ENCODE results near the gene THUMPD3. TPM values are rescaled to one million over a fixed set of nuclear protein-coding genes. Genes with fewer than 3 reads are reported as not detected.
A peak's percentile ranks its signal among the peaks of the same experiment; 100 is the strongest.

THUMPD3 gene
- total and polyA plus RNA-seq, 2 of the 13 experiments (the other 11 are each of a cell fraction or from before 2014, with no cell fraction given) = 31.2 to 44.1 TPM

- no peak for TF ChIP-seq ZNF407 (CRISPR knock-in tag; IDR thresholded peaks at IDR 0.05; ENCODE audit: not compliant biosample characterization)
- no peak for TF ChIP-seq SATB2 (CRISPR knock-in tag; IDR thresholded peaks at IDR 0.05)
- TF ChIP-seq, protein P1, sequence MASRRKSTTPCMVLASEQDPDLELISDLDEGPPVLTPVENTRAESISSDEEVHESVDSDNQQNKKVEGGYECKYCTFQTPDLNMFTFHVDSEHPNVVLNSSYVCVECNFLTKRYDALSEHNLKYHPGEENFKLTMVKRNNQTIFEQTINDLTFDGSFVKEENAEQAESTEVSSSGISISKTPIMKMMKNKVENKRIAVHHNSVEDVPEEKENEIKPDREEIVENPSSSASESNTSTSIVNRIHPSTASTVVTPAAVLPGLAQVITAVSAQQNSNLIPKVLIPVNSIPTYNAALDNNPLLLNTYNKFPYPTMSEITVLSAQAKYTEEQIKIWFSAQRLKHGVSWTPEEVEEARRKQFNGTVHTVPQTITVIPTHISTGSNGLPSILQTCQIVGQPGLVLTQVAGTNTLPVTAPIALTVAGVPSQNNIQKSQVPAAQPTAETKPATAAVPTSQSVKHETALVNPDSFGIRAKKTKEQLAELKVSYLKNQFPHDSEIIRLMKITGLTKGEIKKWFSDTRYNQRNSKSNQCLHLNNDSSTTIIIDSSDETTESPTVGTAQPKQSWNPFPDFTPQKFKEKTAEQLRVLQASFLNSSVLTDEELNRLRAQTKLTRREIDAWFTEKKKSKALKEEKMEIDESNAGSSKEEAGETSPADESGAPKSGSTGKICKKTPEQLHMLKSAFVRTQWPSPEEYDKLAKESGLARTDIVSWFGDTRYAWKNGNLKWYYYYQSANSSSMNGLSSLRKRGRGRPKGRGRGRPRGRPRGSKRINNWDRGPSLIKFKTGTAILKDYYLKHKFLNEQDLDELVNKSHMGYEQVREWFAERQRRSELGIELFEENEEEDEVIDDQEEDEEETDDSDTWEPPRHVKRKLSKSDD (CRISPR knock-in tag; IDR thresholded peaks at IDR 0.05; ENCODE audit: low read depth) = 0 out of 2 replicates have a peak, but pooled peaks have one; percentile 6
- TF ChIP-seq, protein P2, sequence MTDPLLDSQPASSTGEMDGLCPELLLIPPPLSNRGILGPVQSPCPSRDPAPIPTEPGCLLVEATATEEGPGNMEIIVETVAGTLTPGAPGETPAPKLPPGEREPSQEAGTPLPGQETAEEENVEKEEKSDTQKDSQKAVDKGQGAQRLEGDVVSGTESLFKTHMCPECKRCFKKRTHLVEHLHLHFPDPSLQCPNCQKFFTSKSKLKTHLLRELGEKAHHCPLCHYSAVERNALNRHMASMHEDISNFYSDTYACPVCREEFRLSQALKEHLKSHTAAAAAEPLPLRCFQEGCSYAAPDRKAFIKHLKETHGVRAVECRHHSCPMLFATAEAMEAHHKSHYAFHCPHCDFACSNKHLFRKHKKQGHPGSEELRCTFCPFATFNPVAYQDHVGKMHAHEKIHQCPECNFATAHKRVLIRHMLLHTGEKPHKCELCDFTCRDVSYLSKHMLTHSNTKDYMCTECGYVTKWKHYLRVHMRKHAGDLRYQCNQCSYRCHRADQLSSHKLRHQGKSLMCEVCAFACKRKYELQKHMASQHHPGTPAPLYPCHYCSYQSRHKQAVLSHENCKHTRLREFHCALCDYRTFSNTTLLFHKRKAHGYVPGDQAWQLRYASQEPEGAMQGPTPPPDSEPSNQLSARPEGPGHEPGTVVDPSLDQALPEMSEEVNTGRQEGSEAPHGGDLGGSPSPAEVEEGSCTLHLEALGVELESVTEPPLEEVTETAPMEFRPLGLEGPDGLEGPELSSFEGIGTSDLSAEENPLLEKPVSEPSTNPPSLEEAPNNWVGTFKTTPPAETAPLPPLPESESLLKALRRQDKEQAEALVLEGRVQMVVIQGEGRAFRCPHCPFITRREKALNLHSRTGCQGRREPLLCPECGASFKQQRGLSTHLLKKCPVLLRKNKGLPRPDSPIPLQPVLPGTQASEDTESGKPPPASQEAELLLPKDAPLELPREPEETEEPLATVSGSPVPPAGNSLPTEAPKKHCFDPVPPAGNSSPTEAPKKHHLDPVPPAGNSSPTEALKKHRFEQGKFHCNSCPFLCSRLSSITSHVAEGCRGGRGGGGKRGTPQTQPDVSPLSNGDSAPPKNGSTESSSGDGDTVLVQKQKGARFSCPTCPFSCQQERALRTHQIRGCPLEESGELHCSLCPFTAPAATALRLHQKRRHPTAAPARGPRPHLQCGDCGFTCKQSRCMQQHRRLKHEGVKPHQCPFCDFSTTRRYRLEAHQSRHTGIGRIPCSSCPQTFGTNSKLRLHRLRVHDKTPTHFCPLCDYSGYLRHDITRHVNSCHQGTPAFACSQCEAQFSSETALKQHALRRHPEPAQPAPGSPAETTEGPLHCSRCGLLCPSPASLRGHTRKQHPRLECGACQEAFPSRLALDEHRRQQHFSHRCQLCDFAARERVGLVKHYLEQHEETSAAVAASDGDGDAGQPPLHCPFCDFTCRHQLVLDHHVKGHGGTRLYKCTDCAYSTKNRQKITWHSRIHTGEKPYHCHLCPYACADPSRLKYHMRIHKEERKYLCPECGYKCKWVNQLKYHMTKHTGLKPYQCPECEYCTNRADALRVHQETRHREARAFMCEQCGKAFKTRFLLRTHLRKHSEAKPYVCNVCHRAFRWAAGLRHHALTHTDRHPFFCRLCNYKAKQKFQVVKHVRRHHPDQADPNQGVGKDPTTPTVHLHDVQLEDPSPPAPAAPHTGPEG (CRISPR knock-in tag; IDR thresholded peaks at IDR 0.05) = no peak; the same call in none of the 2 replicates
- TF ChIP-seq ZKSCAN8 (CRISPR knock-in tag; IDR thresholded peaks at IDR 0.05; ENCODE audit: borderline replicate concordance) = peak; percentile 16; the same call in 1 of the 2 replicates
- TF ChIP-seq SSRP1 (CRISPR knock-in tag; IDR thresholded peaks at IDR 0.05) = no peak; the same call in 1 of the 2 replicates
- TF ChIP-seq KDM4B (CRISPR knock-in tag; IDR thresholded peaks at IDR 0.05) = no peak
- no peak for TF ChIP-seq ZNF225 (CRISPR knock-in tag; IDR thresholded peaks at IDR 0.05)
- TF ChIP-seq HOXD1 (CRISPR knock-in tag; IDR thresholded peaks at IDR 0.05) = no peak
- TF ChIP-seq SAFB2 (CRISPR knock-in tag; IDR thresholded peaks at IDR 0.05; ENCODE audit: borderline replicate concordance, low read depth) = no peak
- TF ChIP-seq ATM (IDR thresholded peaks at IDR 0.05; ENCODE audit: borderline replicate concordance) = no peak
Measured at GRCh38 chr3:9396632-9397331, 33.9 kb downstream of the THUMPD3 start (continued).

Measured in HepG2 (cell line).